ENCODE measurements around the gene ARF3. TPM values are rescaled to one million over a fixed set of nuclear protein-coding genes. Genes with fewer than 3 reads are reported as not detected.
"Not testable (repeated sequence)": the region's sequence is repeated elsewhere in the genome, so short reads cannot be mapped to it uniquely, and the experiment has no call there.

The ARF3 gene
- total RNA-seq, 1 donor from 2014 or later = 128 TPM

- no peaks in the 10 kb centered on the region for H3K9me3 Mint-ChIP-seq (ENCODE audit: low read depth)
- peaks cover 24% of the 10 kb centered on the region for H3K36me3 Mint-ChIP-seq (ENCODE audit: low read depth)
- H3K27me3 Mint-ChIP-seq (ENCODE audit: low read depth) = no peaks in the 10 kb centered on the region
- TF ChIP-seq, protein P1, sequence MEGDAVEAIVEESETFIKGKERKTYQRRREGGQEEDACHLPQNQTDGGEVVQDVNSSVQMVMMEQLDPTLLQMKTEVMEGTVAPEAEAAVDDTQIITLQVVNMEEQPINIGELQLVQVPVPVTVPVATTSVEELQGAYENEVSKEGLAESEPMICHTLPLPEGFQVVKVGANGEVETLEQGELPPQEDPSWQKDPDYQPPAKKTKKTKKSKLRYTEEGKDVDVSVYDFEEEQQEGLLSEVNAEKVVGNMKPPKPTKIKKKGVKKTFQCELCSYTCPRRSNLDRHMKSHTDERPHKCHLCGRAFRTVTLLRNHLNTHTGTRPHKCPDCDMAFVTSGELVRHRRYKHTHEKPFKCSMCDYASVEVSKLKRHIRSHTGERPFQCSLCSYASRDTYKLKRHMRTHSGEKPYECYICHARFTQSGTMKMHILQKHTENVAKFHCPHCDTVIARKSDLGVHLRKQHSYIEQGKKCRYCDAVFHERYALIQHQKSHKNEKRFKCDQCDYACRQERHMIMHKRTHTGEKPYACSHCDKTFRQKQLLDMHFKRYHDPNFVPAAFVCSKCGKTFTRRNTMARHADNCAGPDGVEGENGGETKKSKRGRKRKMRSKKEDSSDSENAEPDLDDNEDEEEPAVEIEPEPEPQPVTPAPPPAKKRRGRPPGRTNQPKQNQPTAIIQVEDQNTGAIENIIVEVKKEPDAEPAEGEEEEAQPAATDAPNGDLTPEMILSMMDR (IDR thresholded peaks at IDR 0.05) = no peak
- peaks cover 4% of the 10 kb centered on the region for H3K4me1 Mint-ChIP-seq (ENCODE audit: low read depth)
- peak within 1 kb of the TSS; percentile 51 for H3K27ac Mint-ChIP-seq (ENCODE audit: unreplicated experiment)
- H3K4me3 Mint-ChIP-seq (ENCODE audit: unreplicated experiment) = peak within 1 kb of the TSS; percentile 78
- peak; percentile 93 for DNase-seq (ENCODE audit: low spot score)
Measured at GRCh38 chr12:48925304-48926011, 31.8 kb downstream of the ARF3 start, which contains the start of gene FKBP11. FKBP11 (minus strand) TSS chr12:48925492; CDS start chr12:48925428, 64 bp downstream.

DNA sequence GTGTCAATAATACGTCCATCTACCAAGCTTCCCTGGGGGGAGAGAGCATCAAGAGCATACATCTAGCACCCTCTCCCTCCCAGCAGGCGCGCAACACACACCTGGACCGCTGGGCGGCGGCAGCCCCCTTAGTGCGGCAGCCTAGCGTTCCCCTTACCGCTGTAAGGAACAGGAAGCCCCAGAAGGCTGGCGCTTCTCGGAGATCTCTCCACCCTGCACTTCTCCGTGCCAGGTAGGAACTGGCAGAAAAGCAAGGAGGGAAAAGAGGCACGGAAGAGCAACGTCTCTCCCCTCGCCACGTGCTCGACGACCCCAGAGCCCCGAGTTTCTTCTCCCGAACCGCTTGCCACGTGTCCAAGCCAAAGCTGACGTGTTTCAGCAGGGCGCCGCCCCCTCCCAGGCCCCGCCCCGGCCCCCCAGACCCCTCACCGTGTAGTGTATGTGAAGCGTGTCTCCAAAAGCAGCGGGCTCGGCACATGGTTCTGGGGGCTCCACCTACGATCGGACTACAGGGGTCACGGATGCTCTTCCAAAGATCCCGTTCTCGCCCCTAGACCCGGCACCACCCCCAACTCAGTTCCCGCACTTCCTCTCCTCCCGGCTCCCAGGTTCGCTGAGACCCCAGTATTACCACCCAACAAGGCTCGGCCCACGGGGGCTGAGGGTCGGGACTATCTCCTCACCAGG lies 32.5 kb downstream of the ARF3 start:
- TF ChIP-seq, protein P1 (IDR thresholded peaks at IDR 0.05) = peak; percentile 67
- no peaks in the 10 kb centered on the region for H3K9me3 Mint-ChIP-seq (ENCODE audit: low read depth)
- peak; percentile 38 for DNase-seq (ENCODE audit: low spot score)
- H3K4me3 Mint-ChIP-seq (ENCODE audit: unreplicated experiment) = peak overlapping the region; percentile 78
- H3K4me1 Mint-ChIP-seq (ENCODE audit: low read depth) = peaks cover 4% of the 10 kb centered on the region
- peaks cover 22% of the 10 kb centered on the region for H3K36me3 Mint-ChIP-seq (ENCODE audit: low read depth)
- no peaks in the 10 kb centered on the region for H3K27me3 Mint-ChIP-seq (ENCODE audit: low read depth)
- H3K27ac Mint-ChIP-seq (ENCODE audit: unreplicated experiment) = peak overlapping the region; percentile 51

- no peaks in the 10 kb centered on the region for H3K9me3 Mint-ChIP-seq (ENCODE audit: low read depth)
- peaks cover 17% of the 10 kb centered on the region for H3K36me3 Mint-ChIP-seq (ENCODE audit: low read depth)
- DNase-seq (ENCODE audit: low spot score) = no peak
- H3K4me1 Mint-ChIP-seq (ENCODE audit: low read depth) = peaks cover 4% of the 10 kb centered on the region
- H3K27me3 Mint-ChIP-seq (ENCODE audit: low read depth) = no peaks in the 10 kb centered on the region
- TF ChIP-seq, protein P1 (IDR thresholded peaks at IDR 0.05) = no peak
- no peak overlapping the region for H3K27ac Mint-ChIP-seq (ENCODE audit: unreplicated experiment)
- H3K4me3 Mint-ChIP-seq (ENCODE audit: unreplicated experiment) = no peak overlapping the region
Measured at GRCh38 chr12:48923117-48923516, 34.2 kb downstream of the ARF3 start.

- Mint-ChIP-seq H3K27me3 (ENCODE audit: low read depth) (no peaks in the 10 kb centered on the region), H3K4me1 (ENCODE audit: low read depth) (no peaks in the 10 kb centered on the region), H3K4me3 (ENCODE audit: unreplicated experiment) (no peak overlapping the region), H3K27ac (ENCODE audit: unreplicated experiment) (no peak overlapping the region), H3K36me3 (ENCODE audit: low read depth) (peaks cover 4% of the 10 kb centered on the region), H3K9me3 (ENCODE audit: low read depth) (no peaks in the 10 kb centered on the region)
- DNase-seq (ENCODE audit: low spot score) = no peak
- TF ChIP-seq, protein P1 (IDR thresholded peaks at IDR 0.05) = no peak
Measured at GRCh38 chr12:48917857-48918537, 39.3 kb downstream of the ARF3 start.

GRCh38 chr12:48910196-48910595 lies 47.1 kb downstream of the ARF3 start:
- Mint-ChIP-seq H3K4me3 (ENCODE audit: unreplicated experiment) (no peak overlapping the region), H3K27me3 (ENCODE audit: low read depth) (no peaks in the 10 kb centered on the region), H3K9me3 (ENCODE audit: low read depth) (no peaks in the 10 kb centered on the region), H3K4me1 (ENCODE audit: low read depth) (no peaks in the 10 kb centered on the region), H3K36me3 (ENCODE audit: low read depth) (no peaks in the 10 kb centered on the region), H3K27ac (ENCODE audit: unreplicated experiment) (no peak overlapping the region)
- no peak for DNase-seq (ENCODE audit: low spot score)
- TF ChIP-seq, protein P1 (IDR thresholded peaks at IDR 0.05) = no peak

DNA sequence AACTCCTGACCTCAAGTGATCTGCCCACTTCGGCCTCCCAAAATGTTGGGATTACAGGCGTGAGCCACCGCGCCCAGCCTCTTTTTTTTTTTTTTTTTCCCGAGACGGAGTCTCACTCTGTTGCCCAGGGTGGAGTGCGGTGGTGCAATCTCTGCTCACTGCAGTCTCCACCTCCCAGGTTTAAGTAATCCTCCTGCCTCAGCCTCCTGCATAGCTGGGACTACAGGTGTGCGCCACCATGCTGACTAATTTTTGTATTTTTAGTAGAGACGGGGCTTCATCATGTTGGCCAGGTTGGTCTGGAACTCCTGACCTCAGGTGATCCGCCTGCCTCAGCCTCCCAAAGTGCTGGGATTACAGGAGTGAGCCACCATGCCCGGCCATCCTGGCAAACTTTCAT lies 47.6 kb downstream of the ARF3 start:
- H3K27ac Mint-ChIP-seq (ENCODE audit: unreplicated experiment); H3K27me3 Mint-ChIP-seq (ENCODE audit: low read depth); H3K36me3 Mint-ChIP-seq (ENCODE audit: low read depth); H3K9me3 Mint-ChIP-seq (ENCODE audit: low read depth); H3K4me3 Mint-ChIP-seq (ENCODE audit: unreplicated experiment); H3K4me1 Mint-ChIP-seq (ENCODE audit: low read depth); DNase-seq (ENCODE audit: low spot score): not testable (repeated sequence)
